Activated T-helper 1 cell treated with Interleukin-2 at 50 U/mL for 16 hours (primary cell): ENCODE data around the gene HELB.
A peak's percentile ranks its signal among the peaks of the same experiment; 100 is the strongest.

Experiments
- DNase-seq: peaks from one replicate; pipeline ENCODE4 v3.0.0-alpha.2; 2020; ENCODE audit warnings: low read depth

HELB gene

DNA sequence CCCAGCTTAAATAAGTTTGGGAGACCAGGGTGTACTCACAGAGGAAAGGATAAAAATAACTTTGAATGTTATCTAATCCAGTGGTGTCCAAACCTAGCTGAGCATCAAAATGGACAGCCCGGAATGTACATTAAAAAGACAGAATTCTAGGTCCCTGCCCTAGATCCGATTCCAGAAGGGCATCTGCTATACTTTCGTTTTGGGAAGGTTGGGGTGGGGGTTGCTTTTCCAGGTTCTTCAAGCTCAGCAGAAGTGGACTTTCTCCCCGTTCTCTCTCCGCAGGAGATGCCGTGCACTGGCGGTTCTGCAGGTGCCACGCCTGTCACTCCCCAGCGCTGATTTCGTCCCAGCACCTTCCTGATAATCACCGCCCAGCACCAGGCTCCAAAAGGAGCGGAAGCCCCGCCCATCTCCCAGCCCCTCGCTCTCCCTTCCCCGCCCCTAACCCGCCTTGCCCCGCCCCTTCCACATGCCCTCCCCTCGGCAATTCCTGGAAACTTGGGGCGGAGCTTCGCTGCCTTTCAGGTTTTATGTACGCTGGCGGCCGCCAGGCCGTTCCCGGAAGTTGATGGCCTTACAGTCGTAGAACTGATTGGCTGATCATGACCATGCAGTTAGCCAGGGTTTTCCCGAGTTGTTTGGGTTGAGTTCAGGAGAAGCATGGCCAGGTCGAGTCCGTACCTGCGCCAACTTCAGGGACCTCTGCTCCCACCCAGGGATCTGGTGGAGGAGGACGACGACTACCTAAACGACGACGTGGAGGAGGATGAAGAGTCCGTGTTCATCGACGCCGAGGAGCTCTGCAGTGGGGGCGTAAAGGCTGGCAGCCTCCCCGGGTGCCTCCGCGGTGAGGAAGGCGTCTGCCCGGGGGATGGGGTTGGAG is at the start of gene HELB:
TSS of gene HELB (plus strand) at position 550 of the 883 bp plus-strand sequence. CDS start at position 661, 111 bp downstream.
- DNase-seq, result peak; percentile 90

DNA sequence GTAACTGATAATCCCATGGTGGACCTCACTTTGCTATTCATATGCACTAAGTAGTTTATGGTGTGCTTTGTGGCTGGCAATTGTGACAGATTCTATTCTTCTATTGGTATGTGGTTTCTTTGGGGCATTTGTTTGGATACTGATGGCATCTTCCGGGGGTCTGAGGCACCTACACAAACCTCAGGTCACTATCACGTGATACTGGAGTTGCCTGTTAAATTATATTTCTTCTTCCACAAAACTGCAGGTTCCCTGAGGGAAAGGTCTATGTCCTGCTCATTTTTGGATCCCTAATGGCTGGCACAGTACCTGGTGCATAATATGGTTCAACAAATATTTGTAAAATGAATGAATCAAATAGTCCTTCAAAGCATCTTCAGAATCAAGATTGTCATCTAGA is 49.5 kb upstream of the HELB start:
- no peak for DNase-seq

DNA sequence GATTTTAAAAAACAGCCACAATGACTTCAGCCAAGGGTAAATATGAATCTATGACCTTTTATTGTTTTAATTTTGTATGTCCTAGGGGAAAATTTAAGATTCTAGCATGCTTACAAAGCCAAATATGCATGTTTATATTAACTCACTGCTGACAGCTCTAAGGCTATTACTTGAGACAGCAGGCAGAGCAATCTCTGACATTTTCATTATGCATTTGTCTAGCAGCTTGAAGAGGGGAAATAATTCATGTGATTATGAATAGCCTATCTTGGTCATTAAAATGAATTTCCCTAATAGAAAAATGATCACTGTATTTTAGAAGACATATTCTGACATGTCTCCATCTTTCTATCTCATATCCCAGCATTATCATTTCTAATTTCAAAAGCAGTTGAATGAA is 46.6 kb upstream of the HELB start:
- DNase-seq, result no peak

DNA sequence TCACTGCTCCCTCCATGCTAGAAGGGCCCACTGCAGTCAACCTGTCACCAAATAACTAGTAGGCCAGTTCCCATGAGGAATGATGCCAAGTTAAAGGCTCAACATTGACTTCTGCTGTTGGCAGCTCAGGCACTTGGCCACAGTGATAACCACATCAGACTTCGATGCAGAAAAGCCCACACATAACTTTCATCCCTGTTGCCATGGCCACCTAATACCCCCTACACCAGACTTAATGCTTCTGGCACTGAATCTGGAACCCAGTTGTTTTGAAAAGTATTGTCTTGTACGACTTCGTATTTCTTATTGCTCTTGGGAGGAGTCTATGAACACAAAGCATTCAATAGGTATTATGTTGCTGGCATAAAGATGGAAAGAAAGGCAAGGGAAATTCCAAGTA is 44.3 kb upstream of the HELB start:
- DNase-seq, result no peak

DNA sequence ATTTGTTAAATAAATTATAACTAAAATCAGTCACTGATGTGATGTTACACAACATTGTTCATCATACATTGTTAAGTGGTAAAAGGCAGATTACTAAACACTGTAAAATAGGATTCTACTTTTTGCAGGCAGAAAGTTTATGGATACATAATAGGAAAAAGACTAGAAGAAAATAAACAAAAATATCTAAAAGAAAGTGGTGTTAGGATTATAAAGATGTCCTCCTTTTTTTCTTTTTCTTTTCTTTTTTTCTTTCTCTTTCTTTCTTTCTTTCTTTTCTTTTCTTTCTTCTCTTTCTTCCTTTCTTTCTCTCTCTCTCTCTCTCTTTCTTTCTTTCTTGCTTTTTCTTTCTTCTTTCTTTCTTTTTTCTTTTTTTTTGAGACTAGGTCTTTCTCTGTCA is 39.6 kb upstream of the HELB start:
- DNase-seq, result no peak

DNA sequence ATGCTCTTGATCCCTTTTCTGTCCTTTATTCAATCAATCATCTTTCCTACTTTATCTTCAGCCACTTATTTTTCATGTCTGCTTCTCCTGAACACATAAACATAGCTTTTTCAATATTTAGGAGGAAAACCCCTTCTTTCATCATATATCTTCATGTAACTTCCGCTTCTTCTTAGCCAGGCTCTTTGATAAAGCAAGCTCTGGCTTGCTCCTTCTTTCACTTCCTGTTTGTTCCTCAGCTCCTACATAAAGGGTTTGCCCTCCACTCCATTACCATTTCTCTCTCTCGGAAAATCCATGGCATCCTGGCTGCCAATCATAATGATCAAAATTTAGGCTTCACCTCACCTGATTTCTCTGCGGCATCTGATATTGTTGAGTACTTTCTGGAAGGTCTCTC is 33.7 kb upstream of the HELB start:
- no peak for DNase-seq

GRCh38 chr12:66269142-66269541 is 33.2 kb upstream of the HELB start:
- no peak for DNase-seq

GRCh38 chr12:66269757-66270383 is 32.4 kb upstream of the HELB start:
- DNase-seq, result no peak

- DNase-seq, result no peak
These were observed 31.7 kb upstream of the HELB start for GRCh38 chr12:66270613-66271012.

GRCh38 chr12:66272650-66273049 is 29.6 kb upstream of the HELB start:
- no peak for DNase-seq

GRCh38 chr12:66273147-66273546 is 29.1 kb upstream of the HELB start:
- DNase-seq, result no peak

DNA sequence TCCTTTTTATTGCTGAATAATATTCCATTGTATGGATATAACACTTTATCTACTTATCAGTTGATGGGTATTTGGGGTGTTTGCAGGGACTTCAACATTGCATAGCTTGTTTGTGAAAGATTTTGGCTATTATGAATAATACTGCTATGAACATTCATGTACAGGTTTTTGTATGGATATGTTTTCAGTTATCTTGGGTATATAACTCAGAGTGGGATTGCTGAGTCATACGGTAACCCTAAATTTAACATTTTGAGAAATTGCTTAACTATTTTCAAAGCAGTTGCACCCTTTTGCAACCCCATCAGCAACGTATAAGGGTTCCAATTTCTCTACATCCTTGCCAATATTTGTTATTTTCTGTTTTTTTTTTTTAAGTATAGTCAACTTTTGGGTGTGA is 27.3 kb upstream of the HELB start:
- DNase-seq, result no peak

DNA sequence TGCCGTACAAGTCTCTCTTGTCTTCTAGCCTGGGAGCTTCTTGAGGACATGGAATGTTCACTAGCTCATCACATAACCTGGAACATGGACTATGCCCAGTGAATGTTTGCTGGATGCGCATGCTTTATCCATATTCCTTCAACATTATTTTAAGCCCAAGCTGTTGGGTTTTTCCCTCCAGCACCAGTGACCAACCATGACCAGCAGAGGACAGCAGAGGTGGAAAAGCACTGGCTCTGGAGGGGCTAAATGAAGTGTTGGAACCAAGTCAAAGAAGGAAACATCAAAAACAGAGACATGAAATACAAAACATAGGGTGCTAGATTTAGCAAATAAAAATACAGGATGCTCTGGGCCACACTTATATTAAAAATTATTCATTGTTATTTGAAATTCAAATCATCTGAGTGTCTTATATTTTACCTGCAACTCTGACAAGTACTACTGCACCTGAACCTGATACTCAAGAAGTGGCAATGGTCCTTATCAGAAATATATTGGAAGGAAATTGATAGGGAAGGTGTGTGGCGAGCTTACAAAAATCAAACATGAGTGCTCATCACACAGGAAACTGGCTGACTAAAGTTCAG is 23.1 kb upstream of the HELB start:
- peak; percentile 27 for DNase-seq

GRCh38 chr12:66280561-66280960 is 21.7 kb upstream of the HELB start:
- no peak for DNase-seq

DNA sequence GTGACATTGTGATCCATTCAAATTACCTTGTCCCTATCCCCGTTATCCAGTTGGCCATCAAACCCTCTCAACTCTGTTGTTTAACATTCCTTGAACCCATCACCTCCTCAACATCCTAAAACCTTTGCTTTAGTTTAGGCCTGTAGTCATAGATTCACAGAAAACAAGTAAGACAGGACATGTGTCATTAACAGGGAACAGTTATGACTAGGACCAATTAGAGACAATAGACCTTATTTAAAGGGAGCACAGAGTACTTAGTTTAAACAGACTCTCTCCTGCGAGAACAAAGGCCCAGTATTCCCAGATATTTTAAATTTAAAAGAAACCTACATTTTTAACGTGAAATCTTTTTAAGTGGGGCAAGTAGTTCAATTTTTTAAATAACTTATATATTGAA is 20.0 kb upstream of the HELB start:
- DNase-seq, result no peak

DNA sequence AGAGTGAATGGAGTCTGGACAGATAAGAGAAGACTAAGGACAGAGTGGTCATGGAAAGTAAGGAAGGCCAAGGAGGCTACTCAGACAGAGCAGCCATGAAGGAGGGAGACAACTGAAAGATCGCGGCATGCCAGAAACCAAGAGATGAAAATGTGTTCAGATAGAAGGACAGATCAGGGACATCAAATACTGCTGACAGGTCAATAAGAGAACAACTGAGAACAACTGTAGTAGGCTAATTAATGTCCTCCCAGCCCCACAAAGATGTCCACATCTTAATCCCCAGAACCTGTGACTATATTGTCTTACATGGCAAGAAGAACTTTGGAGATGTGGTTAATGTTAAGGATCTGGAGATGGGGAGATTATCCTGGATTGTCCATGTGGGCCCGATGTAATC is 15.0 kb upstream of the HELB start:
- DNase-seq, result no peak

DNA sequence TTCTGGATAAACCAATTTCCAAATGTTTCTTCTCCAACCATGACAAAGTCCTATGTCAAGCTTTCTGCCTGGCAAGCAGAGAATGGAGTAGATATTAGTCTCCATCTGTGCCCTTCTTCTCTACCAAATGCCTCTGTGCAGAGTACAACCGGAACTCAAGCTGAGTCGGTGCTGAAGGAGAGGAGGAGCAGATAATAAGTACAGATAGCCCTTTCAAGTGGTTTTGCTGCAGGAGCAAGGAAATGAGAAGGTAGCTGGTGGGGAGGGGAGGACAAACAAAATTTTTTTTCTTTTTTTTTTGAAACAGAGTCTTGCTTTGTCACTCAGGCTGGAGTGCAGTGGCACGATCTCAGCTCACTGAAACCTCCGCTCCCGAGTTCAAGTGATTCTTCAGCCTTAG is 14.2 kb upstream of the HELB start:
- peak; percentile 49 for DNase-seq

DNA sequence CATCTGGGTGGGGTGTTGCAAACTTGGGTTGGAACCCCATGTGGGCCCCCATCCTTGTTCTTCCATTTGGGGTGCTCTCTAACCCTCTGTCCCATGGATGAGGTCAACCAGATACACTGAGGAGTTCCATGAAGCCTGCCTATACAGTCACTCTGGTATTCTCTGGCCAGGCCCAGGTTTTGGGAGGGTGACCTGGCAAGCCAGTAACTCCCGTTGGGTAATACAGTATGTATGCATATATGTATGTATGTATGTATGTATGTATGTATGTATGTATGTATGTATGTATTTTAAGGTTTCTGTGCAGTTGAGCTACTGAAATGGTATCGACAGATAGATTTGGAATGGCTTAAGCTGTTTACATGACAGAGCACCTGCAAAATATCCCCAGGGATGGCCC is 12.8 kb upstream of the HELB start:
- no peak for DNase-seq

DNA sequence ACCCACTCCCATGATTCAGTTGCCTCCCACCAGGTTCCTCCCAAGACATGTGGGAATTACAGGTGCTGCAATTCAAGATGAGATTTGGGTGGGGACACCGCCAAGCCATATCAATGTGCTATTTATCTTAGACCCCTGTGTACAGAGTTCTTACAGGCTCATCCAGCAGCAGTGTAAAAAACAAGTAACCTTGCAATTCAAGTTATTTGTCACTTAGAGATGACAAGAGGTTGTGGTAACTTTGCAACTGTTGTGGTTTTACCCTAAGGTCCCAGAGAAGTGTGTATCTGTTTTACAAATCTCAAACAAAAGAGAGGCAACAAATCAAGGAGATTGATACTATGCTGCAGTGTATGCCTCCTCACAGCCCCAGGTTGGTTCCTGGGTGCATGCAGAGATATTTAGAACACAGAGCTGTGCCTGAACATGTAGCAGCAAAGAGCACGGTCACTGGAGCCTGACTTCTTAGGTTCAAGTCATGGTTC is 11.5 kb upstream of the HELB start:
- no peak for DNase-seq

- no peak for DNase-seq
These were observed 6.1 kb upstream of the HELB start for GRCh38 chr12:66296176-66296683.

GRCh38 chr12:66297080-66297479 is 5.2 kb upstream of the HELB start:
- no peak for DNase-seq

DNA sequence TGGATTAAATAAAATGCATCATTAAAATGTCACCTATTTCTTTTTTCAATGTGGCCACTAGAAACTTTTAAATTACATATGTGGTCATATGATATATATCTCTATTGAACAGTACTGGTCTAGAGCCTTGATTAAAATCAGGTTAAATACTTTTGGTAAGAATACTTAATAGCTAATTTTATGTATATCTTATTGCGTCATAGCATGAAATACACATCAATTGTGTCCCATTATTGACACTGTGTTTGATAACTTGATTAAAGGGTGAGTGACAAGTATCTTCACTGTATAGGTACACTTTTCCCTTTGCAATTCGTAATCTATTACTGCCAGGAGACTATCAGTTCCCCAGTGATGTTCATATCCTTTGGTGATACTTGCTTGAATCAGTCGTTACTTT is 4.4 kb upstream of the HELB start:
- DNase-seq, result no peak

- DNase-seq, result no peak
These were observed 505 bp downstream of the HELB start for GRCh38 chr12:66302827-66303169.
